Esophagus muscularis mucosa (tissue), 4 donors: Measurements from ENCODE around the gene NPAS3. TPM values are rescaled to one million over a fixed set of nuclear protein-coding genes. Genes with fewer than 3 reads are reported as not detected.

Source experiments
- DNase-seq: peaks from one replicate; pipeline ENCODE4 v3.0.0-alpha.2; 2017; ENCODE audit errors: extremely low spot score
- H3K27ac ChIP-seq, 4 donors: fragments of 200-600 bp; sonication (generic); replicated peaks in 1 of 4; 1 replicate in 3 of 4; 2 replicates in 1 of 4; pipeline ENCODE4 v1.5.1; 2016 to 2019; ENCODE audit warnings: mild to moderate bottlenecking in 1 of 4
- H3K27me3 ChIP-seq, 4 donors: fragments of 200-600 bp; sonication (generic); one replicate each; pipeline versions ENCODE4 v1.5.1 to v1.6.0; 2016 to 2019
- H3K36me3 ChIP-seq, 4 donors: fragments of 200-600 bp; sonication (generic); one replicate each; pipeline ENCODE4 v1.5.1; 2016 to 2019
- H3K4me1 ChIP-seq, 4 donors: fragments of 200-600 bp; sonication (generic); one replicate each; pipeline ENCODE4 v1.5.1; 2016 to 2019
- H3K4me3 ChIP-seq, 4 donors: fragments of 200-600 bp; sonication (generic); 1 replicate in 2 of 4; 2 replicates in 2 of 4; pipeline ENCODE4 v1.5.1; 2016 to 2019; ENCODE audit warnings: mild to moderate bottlenecking in 4 of 4, moderate library complexity in 1 of 4
- H3K9me3 ChIP-seq, 4 donors: fragments of 200-600 bp; sonication (generic); 1 replicate in 3 of 4; 2 replicates in 1 of 4; pipeline ENCODE4 v1.5.1; 2016 to 2019
- CTCF ChIP-seq, 3 experiments: fragments of 200-600 bp in 2 of 3; fragments of 450-650 bp in 1 of 3; sonication (generic) in 2 of 3; IDR thresholded peaks; one replicate each; pipeline ENCODE4 v1.5.1; 2017 to 2019; ENCODE audit warnings: antibody characterized with exemption in 3 of 3, mild to moderate bottlenecking in 2 of 3, moderate library complexity in 1 of 3
- EP300 ChIP-seq: sonication (generic); formaldehyde crosslinking; IDR thresholded peaks from one replicate; pipeline ENCODE4 v1.6.1; 2017; ENCODE audit warnings: antibody characterized with exemption
- POLR2A ChIP-seq: fragments of 450-650 bp; IDR thresholded peaks from one replicate; pipeline ENCODE4 v1.6.1; 2017; ENCODE audit warnings: antibody characterized with exemption, moderate library complexity, mild to moderate bottlenecking, low read depth
- POLR2AphosphoS5 ChIP-seq, 2 donors: sonication (generic); formaldehyde crosslinking; IDR thresholded peaks; one replicate each; pipeline ENCODE4 v1.6.1; 2017; ENCODE audit warnings: antibody characterized with exemption in 2 of 2
- WGBS: methylation state at CpG from one replicate; pipeline ENCODE4 v1.1.5; 2018; 5-methylcytosine and 5-hydroxymethylcytosine counted together
- intact Hi-C: fragments of 100-400 bp; cut with DNase I; formaldehyde crosslinking; loops from one replicate; pipeline ENCODE4 v1.15.1; 2023
- total RNA-seq, 4 donors: library from RNA; depleted of rRNA; stranded (reverse); fragments of >200 nt; gene quantifications; one replicate each; pipeline versions ENCODE4 v1.1.0 to v1.2.1, GENCODE V29; 2016

Gene NPAS3
- total RNA-seq, 4 donors from 2014 or later, result 3.3 to 7.3 (median 5.8) TPM

- H3K4me3 ChIP-seq, result peak overlapping the region; percentile 66 to 75 (median 68)
- 15% methylated on average over 10 of the region's 42 CpGs for WGBS
- peaks cover 0 to 20% (median 3%) of the 10 kb centered on the region in 4 donors for H3K27me3 ChIP-seq
- no peak for DNase-seq
- H3K36me3 ChIP-seq, result no peaks in the 10 kb centered on the region
- no peaks in the 10 kb centered on the region for H3K9me3 ChIP-seq
- intact Hi-C loops, result loop anchor here (5.0 to 10.0 kb wide), 2 partner anchors 220 to 857 kb away; no protein-coding TSS in a partner anchor
- no peak for TF ChIP-seq CTCF (IDR thresholded peaks at IDR 0.05)
- no peak for TF ChIP-seq POLR2A
- no peak for TF ChIP-seq POLR2AphosphoS5 (IDR thresholded peaks at IDR 0.05)
- TF ChIP-seq EP300, result no peak
- H3K4me1 ChIP-seq, result peaks cover 28 to 49% (median 38%) of the 10 kb centered on the region in 4 donors
- H3K27ac ChIP-seq, result peak overlapping the region in 2 of 4 donors; percentile 50 to 71
Measured at GRCh38 chr14:32934881-32935633, 3.6 kb upstream of the NPAS3 start.

- Histone ChIP-seq H3K27me3 (peaks cover 0 to 6% (median 1%) of the 10 kb centered on the region in 4 donors), H3K27ac (peak overlapping the region; percentile 90 to 94 (median 94)), H3K36me3 (no peaks in the 10 kb centered on the region), H3K4me3 (peak overlapping the region; percentile 70 to 96 (median 76)), H3K4me1 (peaks cover 15 to 36% (median 31%) of the 10 kb centered on the region in 4 donors), H3K9me3 (no peaks in the 10 kb centered on the region)
- no peak for DNase-seq
- intact Hi-C loops, result loop anchor here (2.0 to 10.0 kb wide), 4 partner anchors 112 to 853 kb away; no protein-coding TSS in a partner anchor
- under 1% methylated on average over 33 of the region's 80 CpGs for WGBS
- TF ChIP-seq POLR2AphosphoS5 (IDR thresholded peaks at IDR 0.05) (peak; percentile 42 to 60), EP300 (no peak), CTCF (IDR thresholded peaks at IDR 0.05) (no peak), POLR2A (no peak)
Measured at GRCh38 chr14:32939254-32940065, 781 bp downstream of the NPAS3 start.

- 31% methylated on average over 13 of the region's 13 CpGs for WGBS
- Histone ChIP-seq H3K9me3 (no peaks in the 10 kb centered on the region), H3K4me3 (peak overlapping the region; percentile 70 to 96 (median 76)), H3K27ac (peak overlapping the region; percentile 90 to 94 (median 94)), H3K36me3 (no peaks in the 10 kb centered on the region), H3K4me1 (peaks cover 13 to 32% (median 26%) of the 10 kb centered on the region in 4 donors), H3K27me3 (peaks cover 0 to 6% (median 0%) of the 10 kb centered on the region in 4 donors)
- no peak for DNase-seq
- TF ChIP-seq POLR2AphosphoS5 (IDR thresholded peaks at IDR 0.05), result no peak
- TF ChIP-seq CTCF (IDR thresholded peaks at IDR 0.05), result no peak
- TF ChIP-seq POLR2A, result no peak
- no peak for TF ChIP-seq EP300
- intact Hi-C loops, result loop anchor here (5.0 kb wide), 1 partner anchor 113 kb away; no protein-coding TSS in a partner anchor
Measured at GRCh38 chr14:32940066-32940651, 1.5 kb downstream of the NPAS3 start.
